AG04449 (cell line): ENCODE results near the gene P2RX2.

Source experiments
- CTCF ChIA-PET: fragments of 350-600 bp; formaldehyde crosslinking; extraction: SDS; loops from one replicate; lab custom pipeline; 2021; ENCODE audit warnings: antibody characterized with exemption; lab: Yijun Ruan, JAX
- POLR2A ChIA-PET: fragments of 400-600, 350-600 bp; formaldehyde crosslinking; extraction: SDS; loops from one replicate; lab custom pipeline; 2020; ENCODE audit warnings: antibody characterized with exemption, inconsistent platforms; lab: Yijun Ruan, JAX
- DNase-seq: peaks from one replicate; pipeline ENCODE4 v3.0.0-alpha.2; 2010; ENCODE audit warnings: low read depth, low spot score
- H3K4me3 ChIP-seq: 2 replicates; pipeline ENCODE4 v1.5.1; 2011; ENCODE audit warnings: low read depth, mild to moderate bottlenecking, control low read depth, low read length
- CTCF ChIP-seq: IDR thresholded peaks from one replicate; pipeline ENCODE4 v1.5.1; 2011; ENCODE audit warnings: mild to moderate bottlenecking, moderate library complexity, low read length, control low read depth, inconsistent platforms; ENCODE audit not compliant: insufficient read depth; ENCODE audit errors: missing control alignments

Gene P2RX2

GRCh38 chr12:132592282-132592970, 26.1 kb upstream of the P2RX2 start:
- H3K4me3 ChIP-seq, result no peak overlapping the region
- ChIA-PET CTCF (interaction anchor here (1.5 to 1.7 kb wide), 3 partner anchors 22 to 179 kb away, joined by 4 to 6 read pairs (median 5); no protein-coding TSS in a partner anchor), POLR2A (no interaction called here)
- TF ChIP-seq CTCF, result no peak
- DNase-seq, result no peak

GRCh38 chr12:132593071-132593470, 25.5 kb upstream of the P2RX2 start:
- TF ChIP-seq CTCF, result no peak
- ChIA-PET POLR2A (no interaction called here), CTCF (interaction anchor here (1.5 to 1.7 kb wide), 3 partner anchors 22 to 179 kb away, joined by 4 to 6 read pairs (median 5); no protein-coding TSS in a partner anchor)

GRCh38 chr12:132593521-132593920, 25.1 kb upstream of the P2RX2 start:
- POLR2A ChIA-PET, result no interaction called here
- TF ChIP-seq CTCF, result no peak
- H3K4me3 ChIP-seq, result no peak overlapping the region
- CTCF ChIA-PET, result interaction anchor here (1.5 to 1.7 kb wide), 3 partner anchors 21 to 180 kb away, joined by 4 to 6 read pairs (median 5); no protein-coding TSS in a partner anchor
- DNase-seq, result no peak

More at GRCh38 chr12:132593071-132593470, 25.5 kb upstream of the P2RX2 start:
- no peak for DNase-seq
- no peak overlapping the region for H3K4me3 ChIP-seq

DNA sequence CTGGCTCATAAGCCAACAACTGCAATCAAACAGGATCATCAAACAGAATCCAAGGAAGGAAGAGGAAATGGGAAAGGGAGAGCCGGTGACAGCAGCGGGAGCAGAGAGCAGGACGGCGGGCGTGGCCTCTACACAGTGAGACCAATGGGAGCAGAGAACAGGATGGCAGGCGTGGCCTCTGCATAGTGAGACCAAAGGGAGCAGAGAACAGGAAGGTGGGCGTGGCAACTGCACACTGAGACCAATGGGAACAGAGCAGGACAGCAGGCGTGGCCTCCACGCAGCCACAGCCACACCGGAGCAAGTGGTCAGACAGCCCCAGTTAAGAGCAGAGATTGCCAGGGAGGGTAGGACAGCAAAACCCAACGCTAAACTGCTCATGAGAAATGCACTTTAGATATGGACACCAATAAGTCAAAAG, 24.6 kb upstream of the P2RX2 start:
- peak; percentile 70 for DNase-seq
- H3K4me3 ChIP-seq, result no peak overlapping the region
- ChIA-PET POLR2A (no interaction called here), CTCF (interaction anchor here (1.0 kb wide), 1 partner anchor 21 kb away, joined by 3 read pairs; no protein-coding TSS in a partner anchor)
- no peak for TF ChIP-seq CTCF

GRCh38 chr12:132595183-132595582, 23.4 kb upstream of the P2RX2 start:
- DNase-seq, result no peak
- no peak for TF ChIP-seq CTCF
- H3K4me3 ChIP-seq, result no peak overlapping the region
- ChIA-PET CTCF (interaction anchor here (1.1 to 2.0 kb wide), 5 partner anchors 14 to 180 kb away, joined by 3 to 8 read pairs (median 6); no protein-coding TSS in a partner anchor), POLR2A (no interaction called here)

GRCh38 chr12:132596016-132596415, 22.6 kb upstream of the P2RX2 start:
- CTCF ChIA-PET, result interaction anchor here (1.1 to 2.0 kb wide), 5 partner anchors 14 to 181 kb away, joined by 3 to 8 read pairs (median 6); no protein-coding TSS in a partner anchor
- no peak for TF ChIP-seq CTCF
- no peak overlapping the region for H3K4me3 ChIP-seq
- POLR2A ChIA-PET, result no interaction called here
- DNase-seq, result no peak
